ENCODE data around the gene APELA. TPM values are rescaled to one million over a fixed set of nuclear protein-coding genes. Genes with fewer than 3 reads are reported as not detected.
"Not testable (repeated sequence)": the region's sequence is repeated elsewhere in the genome, so short reads cannot be mapped to it uniquely, and the experiment has no call there.

Gene APELA
- total RNA-seq, 4 donors from 2014 or later, result not detected

GRCh38 chr4:164902608-164903007, 25.6 kb downstream of the APELA start:
- TF ChIP-seq POLR2A (IDR thresholded peaks at IDR 0.05), result no peak
- TF ChIP-seq CTCF (IDR thresholded peaks at IDR 0.05), result no peak
- H3K27ac ChIP-seq, result no peak overlapping the region
- 60% methylated on average over 2 of the region's 5 CpGs; no CpG with 5 or more reads in 1 of the 2 donors for WGBS, 2 donors
- no peaks in the 10 kb centered on the region for H3K27me3 ChIP-seq
- H3K9me3 ChIP-seq, result no peaks in the 10 kb centered on the region
- no peaks in the 10 kb centered on the region for H3K4me1 ChIP-seq
- no peak overlapping the region for H3K4me3 ChIP-seq
- intact Hi-C loops (cut with DNase I), result no loop called here
- DNase-seq, result no peak
- H3K36me3 ChIP-seq, result no peaks in the 10 kb centered on the region

GRCh38 chr4:164904336-164904735, 27.4 kb downstream of the APELA start:
- TF ChIP-seq POLR2A (IDR thresholded peaks at IDR 0.05) (no peak), CTCF (IDR thresholded peaks at IDR 0.05) (no peak)
- no peak for DNase-seq
- Histone ChIP-seq H3K27ac (no peak overlapping the region), H3K4me3 (no peak overlapping the region), H3K27me3 (no peaks in the 10 kb centered on the region), H3K4me1 (no peaks in the 10 kb centered on the region), H3K9me3 (no peaks in the 10 kb centered on the region), H3K36me3 (no peaks in the 10 kb centered on the region)
- WGBS, 2 donors, result 62 to 68% methylated on average over 5 of the region's 5 CpGs
- intact Hi-C loops (cut with DNase I), result no loop called here

- DNase-seq, result no peak
- Histone ChIP-seq H3K27ac (no peak overlapping the region), H3K4me3 (no peak overlapping the region), H3K36me3 (no peaks in the 10 kb centered on the region), H3K4me1 (no peaks in the 10 kb centered on the region), H3K27me3 (no peaks in the 10 kb centered on the region), H3K9me3 (no peaks in the 10 kb centered on the region)
- intact Hi-C loops (cut with DNase I), result no loop called here
- WGBS, 2 donors, result 64 to 89% methylated on average over 2 of the region's 2 CpGs
- TF ChIP-seq CTCF (IDR thresholded peaks at IDR 0.05) (no peak), POLR2A (IDR thresholded peaks at IDR 0.05) (no peak)
These were observed 28.0 kb downstream of the APELA start for GRCh38 chr4:164904941-164905340.

- no peak for DNase-seq
- Histone ChIP-seq H3K9me3 (no peaks in the 10 kb centered on the region), H3K4me1 (no peaks in the 10 kb centered on the region), H3K27me3 (no peaks in the 10 kb centered on the region), H3K4me3 (no peak overlapping the region), H3K36me3 (no peaks in the 10 kb centered on the region), H3K27ac (no peak overlapping the region)
- WGBS, 2 donors, result 36 to 50% methylated on average over 3 of the region's 3 CpGs
- intact Hi-C loops (cut with DNase I), result no loop called here
- no peak for TF ChIP-seq POLR2A (IDR thresholded peaks at IDR 0.05)
- no peak for TF ChIP-seq CTCF (IDR thresholded peaks at IDR 0.05)
These were observed 29.4 kb downstream of the APELA start for GRCh38 chr4:164906368-164906767.

GRCh38 chr4:164913506-164913905, 36.5 kb downstream of the APELA start:
- H3K36me3 ChIP-seq; H3K27me3 ChIP-seq; H3K9me3 ChIP-seq; DNase-seq; H3K4me1 ChIP-seq; H3K4me3 ChIP-seq; H3K27ac ChIP-seq; intact Hi-C loops (cut with DNase I): not testable (repeated sequence)
- 69 to 88% methylated on average over 2 of the region's 2 CpGs for WGBS, 2 donors

- intact Hi-C loops (cut with DNase I), result no loop called here
- TF ChIP-seq CTCF (IDR thresholded peaks at IDR 0.05), result no peak
- TF ChIP-seq POLR2A (IDR thresholded peaks at IDR 0.05), result no peak
- H3K27me3 ChIP-seq, result no peaks in the 10 kb centered on the region
- H3K9me3 ChIP-seq, result no peaks in the 10 kb centered on the region
- H3K4me3 ChIP-seq, result no peak overlapping the region
- no peak overlapping the region for H3K27ac ChIP-seq
- no peak for DNase-seq
- 57 to 58% methylated on average over 3 of the region's 3 CpGs for WGBS, 2 donors
- H3K36me3 ChIP-seq, result no peaks in the 10 kb centered on the region
- H3K4me1 ChIP-seq, result no peaks in the 10 kb centered on the region
These were observed 42.0 kb downstream of the APELA start for GRCh38 chr4:164918956-164919355.
